ENCODE results near the gene LRP1B. TPM values are rescaled to one million over a fixed set of nuclear protein-coding genes. Genes with fewer than 3 reads are reported as not detected.

LRP1B gene
- total RNA-seq, 2 donors from 2014 or later = 0.02 TPM; not detected in 1

DNA sequence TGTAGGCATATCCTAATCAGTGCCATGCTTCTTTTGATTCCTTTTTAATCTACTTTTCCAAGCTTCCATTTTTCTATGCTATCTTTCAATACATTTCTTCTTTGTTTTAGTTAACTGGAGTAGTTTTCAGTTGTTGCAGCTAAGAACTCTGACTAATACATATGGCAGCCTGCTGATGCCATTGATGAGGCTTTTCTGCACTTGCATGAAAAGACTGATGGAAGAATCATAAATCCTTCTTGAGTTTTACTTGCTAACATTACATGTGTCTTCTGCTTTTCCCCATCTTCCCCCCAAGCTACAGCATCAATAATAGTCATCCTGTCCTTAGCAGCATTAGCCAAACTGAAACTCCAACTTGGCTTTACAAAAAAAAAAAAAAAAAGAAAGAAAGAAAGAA, 203.3 kb downstream of the LRP1B start:
- no peaks in the 10 kb centered on the region for H3K9me3 ChIP-seq (ENCODE audit: control insufficient read depth, low read length, poor library complexity, severe bottlenecking)
- DNase-seq (no peak), ATAC-seq (no peak)
- Mint-ChIP-seq H3K4me3 (no peak overlapping the region), H3K27ac (no peak overlapping the region), H3K36me3 (ENCODE audit: low read depth) (no peaks in the 10 kb centered on the region), H3K4me1 (no peaks in the 10 kb centered on the region), H3K27me3 (no peaks in the 10 kb centered on the region)

DNA sequence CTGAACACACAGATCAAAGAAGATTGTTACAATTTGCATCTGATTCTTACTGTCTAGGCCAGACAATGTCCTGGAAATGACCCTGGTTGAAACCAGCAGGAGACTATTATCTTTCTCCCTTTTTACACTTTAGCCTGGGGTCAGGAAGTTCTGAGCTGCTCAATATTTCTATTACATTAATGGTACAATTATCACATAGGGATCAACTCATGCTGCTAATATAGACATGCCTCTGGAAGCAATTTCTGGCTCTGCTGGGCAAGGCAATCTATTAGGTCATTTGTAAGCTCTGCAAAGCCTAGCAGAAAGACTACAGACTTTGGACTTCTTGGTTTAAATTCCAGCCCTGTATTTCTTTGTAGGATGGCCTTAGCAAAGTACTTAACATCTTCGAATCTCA, 205.3 kb downstream of the LRP1B start:
- H3K4me3 Mint-ChIP-seq = no peak overlapping the region
- H3K9me3 ChIP-seq (ENCODE audit: control insufficient read depth, low read length, poor library complexity, severe bottlenecking) = no peaks in the 10 kb centered on the region
- H3K4me1 Mint-ChIP-seq = no peaks in the 10 kb centered on the region
- no peak for ATAC-seq
- DNase-seq = no peak
- no peaks in the 10 kb centered on the region for H3K36me3 Mint-ChIP-seq (ENCODE audit: low read depth)
- H3K27ac Mint-ChIP-seq = no peak overlapping the region
- no peaks in the 10 kb centered on the region for H3K27me3 Mint-ChIP-seq

DNA sequence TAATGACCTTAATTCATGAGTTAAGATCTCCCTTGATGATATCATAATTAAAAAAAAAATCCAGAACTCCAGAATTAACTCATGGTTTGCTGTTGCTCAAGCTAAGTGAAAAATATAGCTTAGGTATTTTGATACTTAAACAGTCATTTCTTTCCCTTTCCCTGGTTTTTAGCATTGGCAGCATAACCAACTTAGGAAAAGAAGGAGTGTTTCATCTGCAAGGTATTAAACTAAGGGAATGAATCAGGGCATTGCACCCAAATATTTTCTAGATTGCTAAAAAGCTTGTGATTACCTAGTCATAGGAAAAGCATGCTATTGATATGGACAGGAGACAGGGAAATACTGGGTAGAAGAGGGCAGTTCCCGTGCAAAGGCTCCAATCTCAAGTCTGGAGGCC, 207.2 kb downstream of the LRP1B start:
- ATAC-seq (no peak), DNase-seq (no peak)
- H3K9me3 ChIP-seq (ENCODE audit: control insufficient read depth, low read length, poor library complexity, severe bottlenecking) = no peaks in the 10 kb centered on the region
- no peaks in the 10 kb centered on the region for H3K4me1 Mint-ChIP-seq
- H3K27me3 Mint-ChIP-seq = no peaks in the 10 kb centered on the region
- no peak overlapping the region for H3K4me3 Mint-ChIP-seq
- no peaks in the 10 kb centered on the region for H3K36me3 Mint-ChIP-seq (ENCODE audit: low read depth)
- H3K27ac Mint-ChIP-seq = no peak overlapping the region

DNA sequence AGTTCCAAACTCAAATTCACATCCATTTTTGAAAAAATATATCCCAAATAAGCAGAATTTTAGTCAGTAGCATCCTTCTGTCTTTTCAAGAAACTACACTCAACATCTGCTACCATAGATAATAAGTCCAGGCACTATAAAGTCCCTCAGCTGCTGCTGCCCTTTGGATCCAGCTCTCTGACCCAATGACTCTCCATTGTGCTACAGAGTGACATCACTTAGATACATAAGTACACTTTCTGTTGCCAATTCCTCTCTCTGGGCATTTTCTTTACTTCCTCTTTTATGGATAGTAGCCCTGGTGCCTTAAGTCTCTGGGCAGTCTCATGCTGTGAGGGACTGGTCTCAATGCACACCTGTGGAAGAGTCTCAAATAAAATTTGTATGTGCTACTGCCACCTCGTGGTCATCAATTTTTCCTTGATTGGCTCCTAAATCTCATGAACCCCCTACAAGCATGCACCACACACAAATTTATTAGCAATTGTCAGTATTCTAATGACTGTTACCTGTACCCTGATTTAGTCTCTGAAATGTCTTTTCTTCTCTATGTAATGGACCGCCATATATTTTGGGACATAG, 219.2 kb downstream of the LRP1B start:
- no peak overlapping the region for H3K4me3 Mint-ChIP-seq
- H3K27ac Mint-ChIP-seq = no peak overlapping the region
- no peaks in the 10 kb centered on the region for H3K36me3 Mint-ChIP-seq (ENCODE audit: low read depth)
- no peaks in the 10 kb centered on the region for H3K27me3 Mint-ChIP-seq
- ATAC-seq (no peak), DNase-seq (no peak)
- H3K9me3 ChIP-seq (ENCODE audit: control insufficient read depth, low read length, poor library complexity, severe bottlenecking) = no peaks in the 10 kb centered on the region
- no peaks in the 10 kb centered on the region for H3K4me1 Mint-ChIP-seq

DNA sequence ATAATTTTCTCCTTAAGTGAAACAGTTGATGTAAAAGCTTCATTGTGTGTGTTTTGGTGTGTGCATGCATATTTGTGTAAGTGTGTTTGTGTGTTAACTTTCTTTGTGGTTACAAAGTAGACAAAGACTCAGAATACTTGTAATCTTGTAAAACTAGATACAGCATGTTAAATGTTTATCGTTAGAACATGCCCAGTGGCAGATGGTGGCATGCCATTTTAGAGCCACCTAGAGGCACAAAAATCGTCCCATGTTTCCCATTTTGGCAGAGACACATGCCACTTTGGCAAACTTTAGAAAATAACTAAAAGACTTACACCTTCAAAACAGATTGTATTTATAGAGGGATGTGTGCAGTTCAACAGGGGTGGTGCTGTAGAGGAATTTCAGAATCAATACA, 224.1 kb downstream of the LRP1B start:
- no peak overlapping the region for H3K4me3 Mint-ChIP-seq
- no peaks in the 10 kb centered on the region for H3K9me3 ChIP-seq (ENCODE audit: control insufficient read depth, low read length, poor library complexity, severe bottlenecking)
- H3K27me3 Mint-ChIP-seq = no peaks in the 10 kb centered on the region
- DNase-seq (no peak), ATAC-seq (no peak)
- no peak overlapping the region for H3K27ac Mint-ChIP-seq
- no peaks in the 10 kb centered on the region for H3K4me1 Mint-ChIP-seq
- no peaks in the 10 kb centered on the region for H3K36me3 Mint-ChIP-seq (ENCODE audit: low read depth)

DNA sequence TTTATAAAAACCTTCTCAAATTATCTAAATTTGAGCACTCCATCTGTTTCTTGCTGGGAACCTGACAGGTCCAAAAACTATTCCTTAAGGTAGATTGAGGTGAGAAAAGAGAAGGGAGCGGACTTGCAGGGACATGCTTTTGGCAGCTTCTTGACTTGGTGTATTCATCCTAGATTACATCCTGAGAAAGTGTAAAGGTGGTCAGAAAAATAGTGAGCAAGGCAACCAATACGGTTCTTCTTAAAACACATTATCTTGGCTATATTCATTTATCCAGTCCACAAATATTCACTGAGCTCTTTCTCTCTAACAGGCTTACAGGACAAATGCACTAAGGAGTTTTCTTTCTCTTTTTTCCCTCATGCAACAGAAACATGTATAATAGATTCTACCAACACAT, 230.0 kb downstream of the LRP1B start:
- H3K36me3 Mint-ChIP-seq (ENCODE audit: low read depth) = no peaks in the 10 kb centered on the region
- DNase-seq (no peak), ATAC-seq (no peak)
- H3K4me3 Mint-ChIP-seq = no peak overlapping the region
- H3K4me1 Mint-ChIP-seq = no peaks in the 10 kb centered on the region
- no peak overlapping the region for H3K27ac Mint-ChIP-seq
- H3K27me3 Mint-ChIP-seq = no peaks in the 10 kb centered on the region
- H3K9me3 ChIP-seq (ENCODE audit: control insufficient read depth, low read length, poor library complexity, severe bottlenecking) = no peaks in the 10 kb centered on the region

DNA sequence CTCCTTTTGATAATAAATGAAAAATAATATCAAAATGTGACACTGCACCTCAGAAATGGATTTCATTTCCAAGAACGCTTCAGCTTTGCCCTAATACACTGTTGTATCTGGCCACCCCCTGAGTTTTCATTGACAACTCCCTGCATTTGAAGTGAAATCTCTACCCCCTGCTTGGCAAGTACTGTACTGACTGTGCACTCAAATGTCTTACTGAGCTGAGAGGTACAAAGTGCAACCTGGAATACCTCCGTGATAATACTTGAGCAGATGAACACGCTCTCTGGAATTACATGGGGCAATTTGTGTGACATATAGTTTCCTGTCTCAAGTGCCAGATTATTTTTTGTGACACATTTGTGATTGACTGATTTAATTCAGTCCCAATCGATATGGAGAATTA, 231.1 kb downstream of the LRP1B start:
- Mint-ChIP-seq H3K4me3 (no peak overlapping the region), H3K27ac (no peak overlapping the region), H3K4me1 (no peaks in the 10 kb centered on the region), H3K36me3 (ENCODE audit: low read depth) (no peaks in the 10 kb centered on the region), H3K27me3 (no peaks in the 10 kb centered on the region)
- no peaks in the 10 kb centered on the region for H3K9me3 ChIP-seq (ENCODE audit: control insufficient read depth, low read length, poor library complexity, severe bottlenecking)
- DNase-seq (no peak), ATAC-seq (no peak)

DNA sequence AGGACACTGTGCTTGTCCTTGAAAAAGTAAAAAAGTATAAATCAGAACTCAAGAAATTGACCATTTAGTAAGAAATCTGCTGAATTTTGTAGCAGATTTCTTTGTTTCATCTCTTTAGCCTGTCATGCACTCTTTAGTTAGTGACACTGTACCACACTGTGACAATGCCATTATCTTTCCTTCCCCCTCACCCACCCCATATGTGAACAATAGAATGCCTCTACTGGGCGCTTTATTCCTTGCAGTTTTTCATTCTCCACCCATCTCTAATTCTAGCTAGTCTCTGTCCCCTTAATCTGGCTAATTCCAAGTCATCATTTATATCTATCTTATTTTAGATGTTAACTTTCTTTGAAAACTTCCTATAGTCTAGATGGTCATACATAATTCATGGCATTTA, 241.0 kb downstream of the LRP1B start:
- Mint-ChIP-seq H3K4me3 (no peak overlapping the region), H3K27me3 (no peaks in the 10 kb centered on the region), H3K4me1 (no peaks in the 10 kb centered on the region), H3K36me3 (ENCODE audit: low read depth) (no peaks in the 10 kb centered on the region), H3K27ac (no peak overlapping the region)
- ATAC-seq (no peak), DNase-seq (no peak)
- H3K9me3 ChIP-seq (ENCODE audit: control insufficient read depth, low read length, poor library complexity, severe bottlenecking) = no peaks in the 10 kb centered on the region

DNA sequence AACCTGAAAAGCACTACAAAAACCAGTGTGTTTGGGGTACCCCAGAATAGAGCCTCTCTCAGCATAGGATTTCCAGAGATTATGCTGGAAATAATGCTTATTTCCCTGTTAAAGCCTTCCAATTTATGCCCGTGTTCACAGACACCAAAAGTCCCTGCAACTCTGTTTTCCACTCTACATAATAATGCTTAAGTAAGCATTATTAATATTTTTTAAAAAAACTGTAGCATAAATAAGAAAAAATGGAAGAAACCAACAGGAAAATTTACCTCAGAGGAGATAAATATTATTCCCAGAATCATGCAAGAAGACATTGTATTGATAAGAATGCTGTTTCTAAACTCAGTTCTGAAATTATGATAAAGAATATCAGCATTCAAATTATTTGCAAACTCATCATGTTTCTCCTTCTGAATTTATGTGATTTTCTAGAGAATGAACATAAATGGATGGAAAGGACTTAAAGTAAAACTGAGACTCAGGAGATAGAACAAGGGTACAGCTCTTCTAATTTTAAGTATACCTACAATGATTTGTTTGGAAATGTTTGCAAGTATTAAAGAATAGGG, 241.7 kb downstream of the LRP1B start:
- Mint-ChIP-seq H3K27ac (no peak overlapping the region), H3K27me3 (no peaks in the 10 kb centered on the region), H3K4me3 (no peak overlapping the region), H3K4me1 (no peaks in the 10 kb centered on the region), H3K36me3 (ENCODE audit: low read depth) (no peaks in the 10 kb centered on the region)
- DNase-seq = no peak
- no peaks in the 10 kb centered on the region for H3K9me3 ChIP-seq (ENCODE audit: control insufficient read depth, low read length, poor library complexity, severe bottlenecking)
- no peak for ATAC-seq

DNA sequence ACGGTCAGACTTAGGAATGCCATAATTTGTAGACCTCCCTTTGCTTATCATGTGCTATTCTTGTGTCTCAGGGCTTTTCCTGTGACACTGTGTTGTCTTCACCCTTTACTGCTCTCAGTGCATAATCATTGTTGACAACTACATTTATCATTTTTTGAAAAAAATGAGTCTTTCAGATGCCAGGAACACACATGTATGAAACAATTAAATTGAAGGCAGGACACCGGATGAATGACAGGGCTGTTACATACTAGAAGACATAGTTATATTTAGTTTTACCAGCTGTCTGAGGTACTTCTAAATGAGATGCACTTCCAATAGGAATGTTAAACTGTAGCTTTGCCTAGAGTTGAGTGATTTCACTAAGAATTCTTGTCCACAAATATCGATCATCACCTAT, 243.5 kb downstream of the LRP1B start:
- Mint-ChIP-seq H3K4me1 (no peaks in the 10 kb centered on the region), H3K27ac (no peak overlapping the region), H3K27me3 (no peaks in the 10 kb centered on the region), H3K4me3 (no peak overlapping the region), H3K36me3 (ENCODE audit: low read depth) (no peaks in the 10 kb centered on the region)
- no peaks in the 10 kb centered on the region for H3K9me3 ChIP-seq (ENCODE audit: control insufficient read depth, low read length, poor library complexity, severe bottlenecking)
- ATAC-seq (no peak), DNase-seq (no peak)

DNA sequence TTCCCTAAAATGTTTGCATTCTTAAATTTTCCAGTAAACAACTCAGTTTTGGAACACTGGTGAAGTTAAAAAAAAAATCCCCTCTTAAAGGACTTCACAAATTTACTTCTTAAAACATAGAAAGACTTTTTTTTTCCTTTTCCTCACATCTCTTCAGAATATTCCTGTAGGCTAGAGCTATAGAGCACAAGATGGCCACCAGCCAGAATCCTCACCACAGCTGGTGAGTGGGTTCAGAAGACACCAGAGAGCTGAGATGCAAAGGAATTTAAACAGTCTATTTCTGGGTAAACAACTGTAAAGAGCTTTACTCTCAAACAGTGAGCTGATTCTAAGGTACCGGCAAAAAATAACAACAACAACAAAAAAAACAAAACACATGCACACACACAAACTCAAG, 252.8 kb downstream of the LRP1B start:
- no peak for ATAC-seq
- H3K4me3 Mint-ChIP-seq = no peak overlapping the region
- H3K27ac Mint-ChIP-seq = no peak overlapping the region
- no peaks in the 10 kb centered on the region for H3K36me3 Mint-ChIP-seq (ENCODE audit: low read depth)
- H3K4me1 Mint-ChIP-seq = no peaks in the 10 kb centered on the region
- DNase-seq = no peak
- no peaks in the 10 kb centered on the region for H3K9me3 ChIP-seq (ENCODE audit: control insufficient read depth, low read length, poor library complexity, severe bottlenecking)
- H3K27me3 Mint-ChIP-seq = no peaks in the 10 kb centered on the region

DNA sequence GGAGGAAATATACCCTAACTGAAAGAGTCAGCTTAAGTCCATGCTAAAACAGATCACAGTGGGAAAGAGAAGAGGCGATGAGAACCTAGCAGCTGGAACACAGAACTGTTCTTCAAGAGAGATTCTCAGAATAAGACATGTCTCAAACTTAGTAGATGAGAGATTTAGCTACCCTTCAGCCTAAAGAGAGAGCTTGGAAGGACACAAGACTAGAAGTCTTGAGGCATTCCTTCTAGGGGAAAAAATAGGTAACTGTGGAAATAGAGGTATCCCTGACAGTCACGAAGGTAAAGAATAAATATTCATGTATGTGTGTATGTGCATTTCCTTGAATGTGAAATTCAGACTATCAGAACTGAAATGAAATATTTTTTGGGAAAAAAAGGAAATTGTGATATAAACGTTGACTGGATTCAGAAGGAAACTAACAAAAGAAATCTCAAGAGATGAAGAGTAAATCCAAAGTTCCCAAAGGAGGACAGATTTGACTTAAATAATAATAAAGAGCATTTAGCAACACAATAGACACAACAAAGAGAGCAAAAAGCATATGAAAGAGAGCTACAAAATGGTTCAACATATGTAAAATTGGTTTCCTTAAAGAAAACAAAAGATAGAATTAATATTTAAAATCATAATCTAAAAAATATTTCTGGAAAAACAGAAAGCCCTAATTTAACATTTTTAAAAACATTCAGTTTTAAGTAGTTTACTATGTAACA, 258.7 kb downstream of the LRP1B start:
- no peak overlapping the region for H3K4me3 Mint-ChIP-seq
- DNase-seq (no peak), ATAC-seq (no peak)
- H3K9me3 ChIP-seq (ENCODE audit: control insufficient read depth, low read length, poor library complexity, severe bottlenecking) = no peaks in the 10 kb centered on the region
- H3K36me3 Mint-ChIP-seq (ENCODE audit: low read depth) = no peaks in the 10 kb centered on the region
- no peaks in the 10 kb centered on the region for H3K4me1 Mint-ChIP-seq
- H3K27me3 Mint-ChIP-seq = no peaks in the 10 kb centered on the region
- no peak overlapping the region for H3K27ac Mint-ChIP-seq

DNA sequence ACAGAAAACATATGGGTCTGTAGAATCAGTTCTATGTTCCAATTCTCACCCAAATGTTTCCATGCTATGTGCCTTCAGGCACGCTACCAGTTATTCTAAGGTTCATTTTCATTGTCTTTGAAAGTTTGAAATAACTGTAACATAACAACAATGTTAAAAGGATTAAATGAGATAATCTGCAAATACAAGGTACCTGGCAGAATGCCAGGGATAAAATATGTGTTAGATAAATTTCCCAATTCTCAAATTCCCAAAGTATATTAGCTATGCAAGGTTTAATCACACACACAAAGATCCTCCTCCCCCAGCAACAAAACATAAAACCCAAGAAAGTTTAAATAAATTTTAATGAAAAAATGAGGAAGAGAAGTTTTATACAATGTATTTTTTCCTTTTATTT, 261.2 kb downstream of the LRP1B start:
- Mint-ChIP-seq H3K4me3 (no peak overlapping the region), H3K36me3 (ENCODE audit: low read depth) (no peaks in the 10 kb centered on the region), H3K27ac (no peak overlapping the region), H3K4me1 (no peaks in the 10 kb centered on the region), H3K27me3 (no peaks in the 10 kb centered on the region)
- no peaks in the 10 kb centered on the region for H3K9me3 ChIP-seq (ENCODE audit: control insufficient read depth, low read length, poor library complexity, severe bottlenecking)
- ATAC-seq (no peak), DNase-seq (no peak)

DNA sequence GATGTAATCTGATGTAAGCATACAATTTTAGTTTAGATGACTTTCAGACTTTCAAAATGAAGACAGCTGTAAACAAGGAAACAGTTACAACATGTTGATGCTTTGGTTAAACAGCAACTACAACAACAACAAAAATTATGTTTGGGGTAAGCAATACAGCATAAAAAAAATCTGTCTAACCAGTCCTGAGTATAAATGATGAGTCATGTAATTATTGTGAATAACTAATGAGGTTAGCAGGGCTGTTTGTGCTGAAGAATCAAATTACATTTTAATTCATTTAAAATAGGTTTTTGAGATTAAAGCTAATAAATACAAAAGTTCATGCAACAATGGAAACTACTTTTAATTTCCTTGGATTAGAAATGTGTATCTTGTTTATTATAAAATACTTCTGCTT, 266.9 kb downstream of the LRP1B start:
- no peak overlapping the region for H3K4me3 Mint-ChIP-seq

More for the DNA sequence above, 266.9 kb downstream of the LRP1B start:
- H3K4me1 Mint-ChIP-seq = no peaks in the 10 kb centered on the region
- ATAC-seq (no peak), DNase-seq (no peak)
- H3K9me3 ChIP-seq (ENCODE audit: control insufficient read depth, low read length, poor library complexity, severe bottlenecking) = no peaks in the 10 kb centered on the region
- no peaks in the 10 kb centered on the region for H3K36me3 Mint-ChIP-seq (ENCODE audit: low read depth)
- no peaks in the 10 kb centered on the region for H3K27me3 Mint-ChIP-seq
- no peak overlapping the region for H3K27ac Mint-ChIP-seq

All from T-helper 17 cell (primary cell).